ENCODE measurements around the gene UTP11.

The UTP11 gene

DNA sequence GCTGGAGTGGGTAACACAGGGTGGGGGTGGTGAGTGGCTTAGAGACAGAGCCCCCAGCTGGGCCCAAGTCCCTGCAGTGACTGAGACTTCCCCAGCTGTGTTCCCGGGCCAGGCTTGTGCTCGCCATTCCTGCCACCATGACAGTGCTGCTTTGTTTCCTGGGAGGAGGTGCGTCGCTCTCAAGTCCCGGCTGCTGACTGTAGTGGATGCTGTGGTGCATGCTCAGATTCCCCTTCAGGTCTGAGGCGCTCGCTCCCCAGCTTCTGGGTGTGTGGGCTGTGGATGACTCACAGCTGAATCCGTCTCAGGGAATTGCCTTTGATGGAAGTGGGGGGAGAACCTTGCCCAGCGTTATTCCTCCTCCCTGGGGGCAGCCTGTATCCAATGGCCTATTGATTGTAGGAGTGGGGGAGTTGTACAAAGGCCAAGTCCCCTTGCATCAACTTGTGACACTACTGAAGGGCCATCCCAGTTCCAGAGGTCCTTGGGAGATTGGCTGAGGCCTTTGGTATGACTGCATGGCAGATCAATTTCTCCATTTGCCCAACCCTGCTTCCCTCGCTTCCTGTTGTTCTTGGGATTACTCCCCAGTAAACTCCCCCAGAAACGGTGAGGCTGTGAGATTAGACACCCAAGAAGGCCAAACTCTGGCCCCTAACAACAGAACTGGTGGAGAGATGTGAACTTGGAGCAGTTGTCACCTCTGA lies 51.8 kb downstream of the UTP11 start:
- no peak for DNase-seq (ENCODE audit: insufficient read length, low spot score)
- no peak for FAIRE-seq
- TF ChIP-seq SPI1 (IDR thresholded peaks at IDR 0.05; ENCODE audit: low read depth, low read length) (no peak), POU2F2 (IDR thresholded peaks at IDR 0.05; ENCODE audit: low read depth, low read length) (no peak), PAX5 (IDR thresholded peaks at IDR 0.05; ENCODE audit: insufficient read depth, low read length, severe bottlenecking) (no peak), POLR2AphosphoS5 (IDR thresholded peaks at IDR 0.05; ENCODE audit: low read depth, low read length) (no peak), POLR2A (IDR thresholded peaks at IDR 0.05; ENCODE audit: low read depth, low read length) (no peak), TAF1 (IDR thresholded peaks at IDR 0.05; ENCODE audit: low read depth, low read length) (no peak)

DNA sequence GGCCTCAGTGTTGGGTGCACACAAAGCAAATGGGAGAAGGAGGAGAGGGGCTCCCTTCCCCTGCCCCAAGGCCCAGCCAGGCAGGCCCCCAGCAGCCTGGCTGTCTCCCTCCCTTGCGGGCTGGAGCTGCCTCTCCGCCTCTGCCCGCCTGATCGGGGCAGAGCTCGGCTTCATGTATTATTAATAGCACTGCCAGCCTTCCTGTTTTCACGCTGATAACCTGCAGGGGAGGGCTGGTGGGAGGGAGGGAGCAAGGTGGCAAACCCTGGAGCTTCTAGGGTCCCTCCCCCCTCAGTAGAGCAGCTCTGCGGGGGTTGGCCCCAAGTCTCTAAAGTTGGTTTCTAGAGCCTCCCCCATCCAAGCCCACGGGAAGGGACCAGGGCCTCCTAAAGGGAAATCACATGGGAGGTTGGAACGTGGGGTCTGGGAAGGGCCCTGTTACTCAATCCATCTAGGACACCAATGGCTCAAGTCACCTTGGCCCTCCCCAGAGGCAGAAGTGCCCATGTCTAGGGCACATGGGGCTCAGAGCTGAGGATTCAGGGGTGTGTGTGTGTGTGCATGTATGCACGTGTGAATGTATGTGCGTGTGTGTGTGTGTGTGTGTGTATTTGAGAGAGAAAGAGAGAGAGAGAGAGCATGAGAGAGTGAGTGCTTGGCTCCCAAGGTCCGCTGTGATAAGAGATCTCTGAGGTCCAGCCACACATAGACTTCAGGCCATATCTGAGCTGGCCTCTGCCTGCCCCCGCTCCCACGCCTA lies 55.9 kb downstream of the UTP11 start:
- DNase-seq (ENCODE audit: insufficient read length, low spot score): no peak
- FAIRE-seq: no peak
- TF ChIP-seq SPI1 (IDR thresholded peaks at IDR 0.05; ENCODE audit: low read depth, low read length) (no peak), POU2F2 (IDR thresholded peaks at IDR 0.05; ENCODE audit: low read depth, low read length) (no peak), PAX5 (IDR thresholded peaks at IDR 0.05; ENCODE audit: insufficient read depth, low read length, severe bottlenecking) (no peak), POLR2A (IDR thresholded peaks at IDR 0.05; ENCODE audit: low read depth, low read length) (no peak), POLR2AphosphoS5 (IDR thresholded peaks at IDR 0.05; ENCODE audit: low read depth, low read length) (no peak), TAF1 (IDR thresholded peaks at IDR 0.05; ENCODE audit: low read depth, low read length) (no peak)

DNA sequence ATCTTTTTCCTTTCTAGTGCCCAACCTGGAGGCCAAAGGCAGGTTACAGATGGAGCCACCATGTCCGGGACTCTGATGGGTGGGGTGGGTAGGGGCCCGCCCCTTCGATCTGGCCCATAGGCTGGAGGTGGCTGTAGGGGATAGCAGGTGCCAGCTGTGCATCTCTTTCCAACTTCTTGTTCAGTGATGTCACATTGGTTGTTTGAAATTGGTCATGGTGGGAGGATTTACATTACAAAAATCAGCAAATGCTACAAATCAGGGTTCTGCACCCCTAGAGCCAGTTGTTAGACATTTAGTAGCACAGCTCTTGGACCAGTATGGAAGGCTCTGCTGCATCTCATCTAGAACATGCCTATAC lies 56.4 kb downstream of the UTP11 start:
- FAIRE-seq (no peak), DNase-seq (ENCODE audit: insufficient read length, low spot score) (no peak)
- TF ChIP-seq SPI1 (IDR thresholded peaks at IDR 0.05; ENCODE audit: low read depth, low read length) (no peak), POLR2A (IDR thresholded peaks at IDR 0.05; ENCODE audit: low read depth, low read length) (no peak), PAX5 (IDR thresholded peaks at IDR 0.05; ENCODE audit: insufficient read depth, low read length, severe bottlenecking) (no peak), POU2F2 (IDR thresholded peaks at IDR 0.05; ENCODE audit: low read depth, low read length) (no peak), POLR2AphosphoS5 (IDR thresholded peaks at IDR 0.05; ENCODE audit: low read depth, low read length) (no peak), TAF1 (IDR thresholded peaks at IDR 0.05; ENCODE audit: low read depth, low read length) (no peak)

DNA sequence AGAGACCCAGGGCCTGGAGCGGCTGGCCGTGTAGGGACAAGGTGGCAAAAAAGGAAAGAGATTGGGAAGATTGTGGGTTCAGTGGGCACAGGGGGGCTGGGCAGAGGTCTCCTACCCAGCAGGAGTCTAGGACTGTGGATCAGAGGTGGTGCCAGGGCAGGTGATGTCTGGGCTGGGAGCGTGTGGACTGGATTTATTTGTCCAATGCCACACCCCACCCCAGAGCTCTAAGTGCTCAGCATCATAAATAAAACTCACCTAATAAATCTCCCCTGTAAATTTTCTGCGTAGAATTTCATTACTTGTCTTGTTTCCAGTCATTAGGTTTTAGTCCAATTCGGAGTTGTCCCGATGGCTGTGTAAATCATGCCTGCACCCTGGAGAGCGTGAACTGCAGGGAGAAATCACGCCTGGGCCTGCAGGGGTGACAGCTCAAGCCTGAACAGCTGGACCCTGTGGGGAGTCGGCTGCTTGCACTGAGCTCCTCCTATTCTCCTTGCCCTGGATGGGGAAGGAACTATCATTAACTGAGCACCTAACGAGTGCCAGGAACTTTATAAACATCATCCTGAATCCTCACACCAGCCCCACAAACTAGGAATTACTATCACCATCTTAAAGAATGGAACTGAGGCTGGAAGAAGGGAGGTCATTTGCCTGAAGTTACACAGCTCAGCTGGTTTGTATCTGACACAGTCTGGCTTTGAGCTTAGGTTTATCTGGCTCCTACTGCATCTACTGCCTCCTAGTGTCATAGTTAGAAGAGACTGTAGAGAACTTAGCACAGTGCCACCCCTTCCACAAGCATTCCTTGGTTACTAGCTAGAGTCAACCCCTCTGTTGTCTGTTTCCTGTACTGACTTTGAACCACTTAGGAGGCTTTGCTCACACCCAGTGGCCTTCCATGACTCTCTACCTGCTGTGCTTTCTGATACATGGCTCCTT lies 59.0 kb downstream of the UTP11 start:
- peak; percentile 54 for DNase-seq (ENCODE audit: insufficient read length, low spot score)
- FAIRE-seq: peak; percentile 90

DNA sequence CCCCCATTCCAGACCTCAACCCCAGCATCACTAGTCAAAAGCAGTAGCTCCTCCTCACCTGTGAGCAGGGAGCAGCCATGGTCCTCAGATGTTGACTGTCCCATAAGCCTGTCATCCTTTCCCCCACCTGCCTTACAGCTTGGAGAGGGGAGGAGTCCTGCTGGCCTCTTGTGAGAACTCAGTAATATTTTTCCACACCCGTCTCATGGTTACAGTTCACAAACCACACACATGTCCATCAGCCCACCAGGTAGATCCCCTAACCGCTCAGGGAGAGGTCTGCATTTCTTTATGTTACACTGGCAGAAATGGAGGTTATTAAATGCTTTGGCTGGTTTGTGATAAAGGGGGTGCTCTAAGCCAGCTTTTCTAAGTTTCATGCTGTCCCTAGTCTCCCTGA lies 60.3 kb downstream of the UTP11 start:
- DNase-seq (ENCODE audit: insufficient read length, low spot score): no peak
- no peak for FAIRE-seq
- TF ChIP-seq TAF1 (IDR thresholded peaks at IDR 0.05; ENCODE audit: low read depth, low read length) (no peak), POU2F2 (IDR thresholded peaks at IDR 0.05; ENCODE audit: low read depth, low read length) (no peak), SPI1 (IDR thresholded peaks at IDR 0.05; ENCODE audit: low read depth, low read length) (no peak), PAX5 (IDR thresholded peaks at IDR 0.05; ENCODE audit: insufficient read depth, low read length, severe bottlenecking) (no peak), POLR2AphosphoS5 (IDR thresholded peaks at IDR 0.05; ENCODE audit: low read depth, low read length) (no peak), POLR2A (IDR thresholded peaks at IDR 0.05; ENCODE audit: low read depth, low read length) (no peak)

More for the DNA sequence above, 59.0 kb downstream of the UTP11 start:
- TF ChIP-seq SPI1 (IDR thresholded peaks at IDR 0.05; ENCODE audit: low read depth, low read length) (no peak), POLR2AphosphoS5 (IDR thresholded peaks at IDR 0.05; ENCODE audit: low read depth, low read length) (no peak), POU2F2 (IDR thresholded peaks at IDR 0.05; ENCODE audit: low read depth, low read length) (no peak), TAF1 (IDR thresholded peaks at IDR 0.05; ENCODE audit: low read depth, low read length) (no peak), POLR2A (IDR thresholded peaks at IDR 0.05; ENCODE audit: low read depth, low read length) (no peak), PAX5 (IDR thresholded peaks at IDR 0.05; ENCODE audit: insufficient read depth, low read length, severe bottlenecking) (no peak)

DNA sequence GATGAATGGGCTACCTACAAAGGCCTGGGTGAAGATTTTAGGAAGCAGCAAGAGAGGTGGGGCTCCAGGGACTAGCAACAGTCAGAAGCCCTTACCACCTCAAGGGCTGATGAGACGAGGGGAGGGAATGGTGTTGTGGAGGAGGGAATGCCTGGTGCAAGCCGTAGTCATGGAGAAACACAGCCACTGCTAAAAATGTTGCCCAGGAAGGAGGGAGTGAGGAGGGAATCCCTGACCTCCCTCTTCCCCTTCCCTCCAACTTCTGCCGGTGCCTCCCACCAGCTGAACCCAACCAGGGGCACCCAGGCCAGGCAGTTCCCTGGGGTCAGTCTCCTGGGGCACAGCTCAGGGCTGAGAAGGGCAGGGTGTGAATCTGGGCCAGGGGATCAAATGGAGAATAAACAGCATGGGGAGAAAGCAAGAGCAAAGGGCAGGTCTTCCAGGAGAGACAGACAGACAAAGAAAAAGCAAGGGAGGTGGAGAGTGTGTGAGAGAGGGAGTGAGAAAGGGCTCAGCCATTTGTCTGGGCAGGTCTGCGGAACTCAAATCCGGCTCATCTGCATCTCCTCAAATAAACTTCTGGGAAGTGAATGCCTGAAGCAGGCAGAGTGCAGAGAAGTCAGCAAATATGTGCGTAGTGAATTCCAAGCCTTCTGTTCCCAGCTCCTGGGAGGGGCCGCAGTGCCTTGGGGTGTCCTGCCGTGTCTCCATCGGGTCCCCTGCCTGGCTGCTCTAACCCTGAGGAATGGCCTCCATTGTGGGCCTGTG lies 61.2 kb downstream of the UTP11 start:
- no peak for TF ChIP-seq TAF1 (IDR thresholded peaks at IDR 0.05; ENCODE audit: low read depth, low read length)
- TF ChIP-seq POLR2AphosphoS5 (IDR thresholded peaks at IDR 0.05; ENCODE audit: low read depth, low read length): no peak
- no peak for TF ChIP-seq SPI1 (IDR thresholded peaks at IDR 0.05; ENCODE audit: low read depth, low read length)
- TF ChIP-seq POU2F2 (IDR thresholded peaks at IDR 0.05; ENCODE audit: low read depth, low read length): no peak
- TF ChIP-seq PAX5 (IDR thresholded peaks at IDR 0.05; ENCODE audit: insufficient read depth, low read length, severe bottlenecking): no peak
- no peak for TF ChIP-seq POLR2A (IDR thresholded peaks at IDR 0.05; ENCODE audit: low read depth, low read length)
- no peak for DNase-seq (ENCODE audit: insufficient read length, low spot score)
- no peak for FAIRE-seq

DNA sequence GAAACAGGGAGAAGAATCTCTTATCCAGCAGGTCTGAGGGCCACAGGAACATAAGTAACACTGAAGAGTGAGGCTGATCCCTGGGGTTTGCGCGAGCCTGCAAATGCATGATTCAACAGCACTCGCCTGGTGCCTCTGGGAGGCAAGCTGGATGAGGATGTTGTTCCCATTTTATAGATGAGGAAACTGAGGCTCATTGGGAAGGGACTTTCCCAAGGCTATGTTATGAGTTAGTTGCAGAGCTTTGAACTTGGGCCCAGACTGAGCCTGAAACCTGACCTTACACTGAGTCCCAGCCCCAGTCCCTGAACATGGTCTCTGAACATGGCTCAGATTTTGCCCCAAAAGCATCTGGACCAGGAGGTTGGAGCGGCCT lies 61.8 kb downstream of the UTP11 start:
- no peak for TF ChIP-seq TAF1 (IDR thresholded peaks at IDR 0.05; ENCODE audit: low read depth, low read length)
- no peak for TF ChIP-seq POU2F2 (IDR thresholded peaks at IDR 0.05; ENCODE audit: low read depth, low read length)
- TF ChIP-seq POLR2AphosphoS5 (IDR thresholded peaks at IDR 0.05; ENCODE audit: low read depth, low read length): no peak
- no peak for TF ChIP-seq PAX5 (IDR thresholded peaks at IDR 0.05; ENCODE audit: insufficient read depth, low read length, severe bottlenecking)
- no peak for TF ChIP-seq POLR2A (IDR thresholded peaks at IDR 0.05; ENCODE audit: low read depth, low read length)
- no peak for TF ChIP-seq SPI1 (IDR thresholded peaks at IDR 0.05; ENCODE audit: low read depth, low read length)
- FAIRE-seq (no peak), DNase-seq (ENCODE audit: insufficient read length, low spot score) (no peak)
